GM21786 (cell line): Measurements from ENCODE around the gene MPHOSPH9.
"Not testable (repeated sequence)": the region's sequence is repeated elsewhere in the genome, so short reads cannot be mapped to it uniquely, and the experiment has no call there.

ENCODE experiments used
- ATAC-seq: cut with Tn5 transposase; IDR thresholded peaks from one replicate; pipeline ENCODE4 v1.9.1; 2021; ENCODE audit not compliant: unreplicated experiment

MPHOSPH9 gene

DNA sequence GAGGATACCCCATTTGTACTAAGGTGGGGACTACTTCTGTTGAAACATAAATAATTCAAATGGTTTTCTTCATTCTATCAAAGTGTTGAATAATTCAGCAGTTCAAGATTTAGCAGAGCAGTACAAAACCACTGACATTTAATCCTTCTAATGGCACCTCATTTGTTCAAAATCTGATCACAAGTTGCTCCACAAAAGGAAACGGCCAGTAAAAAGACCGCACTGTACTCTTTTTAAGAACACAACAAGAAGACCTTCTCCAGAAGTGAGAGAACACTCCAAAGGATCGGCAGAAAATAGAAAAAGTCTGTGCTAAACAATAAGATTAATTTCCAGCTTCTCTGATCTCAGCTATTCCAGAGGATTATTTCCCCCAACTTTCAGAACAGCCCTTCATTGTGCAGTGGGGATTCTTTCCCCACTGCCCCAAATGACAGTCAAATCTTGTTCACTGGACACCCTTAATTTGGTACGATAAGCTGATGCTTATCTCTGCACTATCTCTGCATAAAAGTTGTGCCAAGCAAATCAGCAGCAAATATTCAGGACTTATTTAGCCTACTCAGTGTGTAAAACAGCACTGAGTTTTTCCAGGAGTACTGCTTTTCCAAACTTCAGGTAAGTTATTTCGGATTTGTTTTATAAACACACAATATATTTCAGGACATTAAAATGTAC lies 5.2 kb downstream of the MPHOSPH9 start:
- no peak for ATAC-seq

DNA sequence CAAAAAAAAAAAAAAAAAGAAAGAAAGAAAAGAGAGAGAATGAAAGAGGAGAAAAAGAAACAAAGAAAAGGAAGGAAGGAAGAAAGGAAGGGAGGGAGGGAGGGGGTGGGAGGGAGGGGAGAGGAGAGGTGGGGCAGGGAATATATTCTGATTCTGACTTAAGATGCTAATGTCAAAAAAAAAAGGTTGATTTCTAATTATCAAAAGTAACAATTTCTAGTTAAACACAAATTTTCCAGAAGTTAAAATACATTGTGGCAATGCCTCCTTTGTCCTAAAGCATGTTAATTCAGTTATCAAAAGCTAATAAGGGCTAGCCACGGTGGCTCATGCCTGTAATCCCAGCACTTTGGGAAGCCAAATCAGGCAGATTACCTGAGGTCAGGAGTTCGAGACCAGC lies 7.5 kb downstream of the MPHOSPH9 start:
- ATAC-seq = no peak

DNA sequence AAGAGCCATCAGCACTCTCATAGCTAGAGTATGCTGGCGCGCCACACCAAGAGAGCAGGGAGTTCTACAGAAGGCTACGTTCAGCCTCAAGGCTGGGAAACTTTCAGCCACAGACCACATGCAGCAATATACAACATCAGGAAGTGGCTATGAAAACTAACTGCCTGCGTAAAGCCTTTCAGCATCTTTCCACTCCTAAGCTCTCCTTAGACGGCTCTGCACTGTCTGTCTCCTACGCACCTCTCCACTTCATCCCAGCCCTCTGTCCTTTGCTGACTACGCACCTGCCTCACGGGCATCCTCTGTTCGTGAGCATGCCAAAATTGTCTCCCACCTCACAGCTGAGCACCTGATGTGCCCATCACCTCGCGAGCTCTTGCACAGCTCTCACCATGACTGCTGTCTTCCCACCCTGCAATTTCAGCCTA lies 9.7 kb downstream of the MPHOSPH9 start:
- ATAC-seq = no peak

DNA sequence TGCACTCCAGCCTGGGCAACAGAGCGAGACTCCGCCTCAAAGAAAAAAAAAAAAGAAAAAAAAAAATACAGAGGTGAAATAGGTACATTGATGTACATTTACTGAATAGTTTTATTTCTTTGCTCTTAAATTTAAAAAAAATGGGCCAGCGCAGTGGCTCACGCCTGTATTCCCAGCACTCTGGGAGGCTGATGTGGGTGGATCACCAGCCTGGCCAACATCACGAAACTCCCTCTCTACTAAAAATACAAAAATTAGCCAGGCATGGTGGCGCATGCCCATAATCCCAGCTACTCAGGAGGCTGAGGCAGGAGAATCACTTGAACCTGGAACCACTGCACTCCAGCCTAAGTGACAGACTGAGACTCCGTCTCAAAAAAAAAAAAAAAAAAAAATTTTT lies 25.1 kb downstream of the MPHOSPH9 start:
- ATAC-seq = not testable (repeated sequence)

DNA sequence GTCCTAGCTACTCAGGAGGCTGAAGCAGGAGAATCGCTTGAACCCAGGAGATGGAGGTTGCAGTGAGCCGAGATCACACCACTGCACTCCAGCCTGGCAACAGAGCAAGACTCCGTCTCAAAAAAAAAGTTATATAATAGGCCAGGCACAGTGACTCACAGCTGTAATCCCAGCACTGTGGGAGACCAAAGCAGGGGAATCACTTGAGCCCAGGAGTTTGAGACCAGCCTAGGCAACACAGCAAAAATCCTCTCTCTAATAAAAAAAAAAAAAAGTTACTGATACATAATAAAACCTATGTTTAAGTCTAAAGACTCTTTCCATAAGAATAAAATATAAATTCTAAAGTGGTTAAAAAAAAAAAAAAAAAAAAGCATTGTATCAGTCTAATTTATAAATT lies 26.1 kb downstream of the MPHOSPH9 start:
- ATAC-seq = not testable (repeated sequence)

DNA sequence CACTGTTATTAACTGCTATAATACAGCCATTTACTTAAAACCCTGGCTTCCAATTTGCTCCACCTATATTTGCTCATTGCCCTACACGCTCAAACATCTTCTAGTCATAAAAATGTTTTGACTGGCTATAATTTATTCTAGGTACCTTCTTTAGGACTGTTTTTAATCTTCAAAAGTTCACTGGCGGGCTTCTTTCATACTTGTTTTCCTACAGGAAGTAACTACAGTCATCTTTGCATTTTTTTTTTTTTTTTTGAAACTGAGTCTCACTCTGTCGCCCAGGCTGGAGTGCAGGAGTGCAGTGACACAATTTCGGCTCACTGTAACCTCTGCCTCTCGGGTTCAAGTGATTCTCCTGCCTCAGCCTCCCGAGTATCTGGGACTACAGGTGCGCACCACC lies 32.5 kb downstream of the MPHOSPH9 start:
- no peak for ATAC-seq

DNA sequence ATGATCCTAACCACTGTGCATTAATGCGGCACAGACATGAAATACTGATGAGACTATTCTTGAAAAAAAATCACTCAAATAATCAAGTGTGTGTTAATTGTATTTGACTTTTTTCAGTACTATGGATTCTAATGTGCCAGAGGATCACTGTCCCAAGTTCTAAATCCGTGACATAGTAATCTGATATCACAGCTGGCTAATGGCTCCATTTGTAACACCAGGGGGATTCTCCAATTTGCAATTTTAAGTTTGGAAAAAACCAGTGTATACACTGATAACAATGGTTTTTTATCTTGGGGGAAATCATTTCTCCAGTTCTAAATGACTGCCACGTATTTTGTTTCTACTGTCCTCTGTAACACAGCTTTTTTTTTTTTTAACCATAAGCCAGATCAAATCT lies 33.0 kb downstream of the MPHOSPH9 start:
- ATAC-seq = no peak

DNA sequence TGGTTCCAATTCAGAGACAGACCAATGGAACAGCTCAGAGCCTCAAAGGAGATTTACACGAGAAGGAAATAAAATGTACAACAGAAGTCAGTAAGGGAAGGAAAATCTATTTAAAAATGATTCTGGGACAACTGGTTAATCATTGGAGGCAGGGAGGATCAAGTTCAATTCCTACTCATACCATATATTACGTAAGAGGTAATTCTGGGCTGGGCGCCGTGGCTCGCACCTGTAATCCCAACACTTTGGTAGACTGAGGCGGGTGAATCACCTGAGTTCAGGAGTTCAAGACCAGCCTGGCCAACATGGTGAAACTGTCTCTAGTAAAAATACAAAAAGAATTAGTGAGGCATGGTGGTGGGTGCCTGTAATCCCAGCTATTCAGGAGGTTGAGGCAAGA lies 45.3 kb downstream of the MPHOSPH9 start:
- no peak for ATAC-seq

DNA sequence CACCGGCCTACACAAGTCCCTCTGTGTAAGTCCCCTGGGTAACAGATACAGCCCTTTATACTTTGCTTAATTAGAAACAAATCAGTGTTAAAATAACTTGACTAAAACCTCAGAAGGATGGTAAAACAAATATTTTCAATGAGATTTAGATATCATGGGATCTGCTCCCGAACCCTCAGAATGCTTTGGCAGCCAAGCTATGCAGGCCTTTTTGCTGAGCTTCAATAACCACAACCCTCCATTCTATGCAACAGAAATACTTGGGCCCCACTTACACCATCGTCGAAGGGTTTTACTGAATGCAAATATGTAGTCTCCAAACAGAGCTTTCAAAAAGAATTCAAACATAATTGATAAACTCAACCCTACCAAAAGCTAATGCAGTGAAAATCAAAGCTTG lies 52.8 kb downstream of the MPHOSPH9 start:
- ATAC-seq = no peak

DNA sequence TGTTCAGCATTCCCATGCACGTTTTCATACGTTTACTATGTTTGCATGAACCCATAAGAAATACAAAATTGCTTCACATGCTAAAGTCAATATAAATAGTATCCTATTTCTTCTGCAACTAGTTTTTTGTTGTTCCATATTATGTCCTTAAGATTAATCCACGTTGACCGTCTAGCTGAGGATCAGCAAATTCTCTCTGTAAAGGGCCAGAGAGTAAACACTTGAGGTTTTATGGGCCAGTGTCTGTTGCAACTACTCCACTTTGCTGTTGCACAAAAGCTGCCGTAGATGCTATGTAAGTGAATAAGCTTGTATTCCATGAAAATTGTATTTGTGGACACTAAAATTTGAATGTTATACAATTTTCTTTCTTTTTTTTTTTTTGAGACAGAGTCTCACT lies 61.0 kb downstream of the MPHOSPH9 start:
- no peak for ATAC-seq

DNA sequence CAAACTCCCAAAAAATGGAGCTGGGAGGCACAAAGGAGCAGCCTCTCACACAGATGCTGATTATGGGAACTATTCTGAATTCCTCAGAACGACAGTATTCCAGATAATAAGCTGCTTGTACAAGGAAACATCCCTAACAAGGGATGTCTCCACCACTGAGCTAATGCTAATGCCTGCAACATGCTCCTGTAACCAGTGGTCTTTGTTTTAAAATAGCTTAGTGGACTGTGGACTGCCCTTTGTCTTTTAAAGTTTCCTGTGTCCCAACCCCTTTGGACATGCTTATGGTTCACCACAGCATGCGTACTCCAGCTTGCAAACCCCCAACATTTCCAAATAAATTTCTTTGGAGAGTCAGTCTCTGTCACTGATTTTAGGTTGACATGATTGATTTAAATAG lies 65.6 kb downstream of the MPHOSPH9 start:
- ATAC-seq = no peak

DNA sequence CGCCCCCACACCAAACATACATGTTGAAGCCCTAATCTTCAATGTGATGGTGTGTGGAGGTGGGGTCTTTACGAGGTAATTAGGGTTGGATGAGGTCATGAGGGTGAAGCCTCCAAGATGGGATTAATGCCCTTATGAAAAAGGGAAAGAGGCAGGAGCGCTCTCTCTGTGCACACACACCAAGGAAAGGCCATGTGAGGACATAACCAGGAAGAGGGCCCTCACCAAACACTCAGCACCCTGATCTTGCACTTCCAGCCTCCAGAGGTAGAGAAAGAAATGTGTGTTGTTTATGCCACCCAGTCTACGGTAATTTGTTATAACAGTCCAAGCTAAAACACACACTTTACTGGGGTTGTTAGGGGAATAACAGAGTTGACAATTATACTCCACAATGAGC lies 67.4 kb downstream of the MPHOSPH9 start:
- ATAC-seq = no peak

DNA sequence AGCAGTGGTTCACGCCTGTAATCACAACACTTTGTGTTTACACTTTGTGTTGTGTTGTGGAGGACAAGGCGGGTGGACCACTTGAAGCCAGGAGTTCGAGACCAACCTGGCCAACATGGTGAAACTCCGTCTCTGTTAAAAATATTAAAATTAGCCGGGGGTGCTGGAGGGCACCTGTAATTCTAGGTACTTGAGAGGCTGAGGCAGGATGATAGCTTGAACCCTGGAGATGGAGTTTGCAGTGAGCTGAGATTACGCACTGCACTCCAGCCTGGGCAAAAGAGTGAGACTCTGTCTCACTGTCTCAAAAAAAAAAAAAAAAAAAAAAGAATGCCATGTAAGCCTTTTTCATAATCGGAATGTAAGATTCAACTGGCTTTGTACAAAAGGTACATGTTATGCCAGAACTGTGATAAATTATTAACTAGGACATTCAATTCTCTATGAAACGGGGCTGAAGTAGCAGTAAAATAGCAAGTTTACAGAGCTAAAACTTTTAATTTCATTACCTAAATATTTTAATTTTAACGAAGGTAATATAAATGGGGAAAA lies 68.2 kb downstream of the MPHOSPH9 start:
- ATAC-seq = no peak

DNA sequence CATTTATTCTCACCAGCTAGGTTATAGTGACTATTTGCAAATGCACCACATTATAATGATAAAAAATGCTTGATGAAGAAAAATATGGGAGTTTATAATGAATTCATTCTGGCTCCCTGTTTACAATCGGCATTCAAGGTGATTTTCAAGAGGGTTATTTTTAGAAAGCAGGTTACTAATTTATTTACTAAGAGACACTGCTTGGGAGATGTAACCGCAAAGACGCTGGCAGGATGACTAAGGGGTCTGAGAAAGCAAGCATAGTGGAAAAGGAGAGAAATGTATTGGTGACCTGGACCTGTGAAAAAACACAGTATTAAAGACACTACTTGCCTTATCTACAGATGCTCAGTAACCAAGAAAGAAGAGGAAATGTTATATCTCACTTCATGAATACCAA lies 68.7 kb downstream of the MPHOSPH9 start:
- ATAC-seq = no peak

DNA sequence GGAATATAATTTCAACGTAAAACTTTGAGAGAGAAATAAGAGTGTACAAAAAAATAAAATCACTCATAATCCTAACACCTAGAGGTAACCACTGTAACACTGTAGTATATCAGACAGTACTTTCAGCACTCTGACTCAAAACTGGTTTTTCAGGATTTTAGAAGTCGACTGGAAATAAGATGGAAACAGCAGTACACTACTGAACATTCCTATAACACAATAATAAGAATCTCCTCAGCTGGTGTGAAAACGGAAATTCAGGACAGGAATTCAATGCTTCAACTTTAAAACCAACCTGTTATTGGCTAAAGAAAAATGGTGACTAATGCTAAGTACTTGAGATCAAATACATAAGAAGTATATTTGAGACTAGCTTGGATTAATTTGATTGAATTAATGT lies 69.7 kb downstream of the MPHOSPH9 start:
- no peak for ATAC-seq

DNA sequence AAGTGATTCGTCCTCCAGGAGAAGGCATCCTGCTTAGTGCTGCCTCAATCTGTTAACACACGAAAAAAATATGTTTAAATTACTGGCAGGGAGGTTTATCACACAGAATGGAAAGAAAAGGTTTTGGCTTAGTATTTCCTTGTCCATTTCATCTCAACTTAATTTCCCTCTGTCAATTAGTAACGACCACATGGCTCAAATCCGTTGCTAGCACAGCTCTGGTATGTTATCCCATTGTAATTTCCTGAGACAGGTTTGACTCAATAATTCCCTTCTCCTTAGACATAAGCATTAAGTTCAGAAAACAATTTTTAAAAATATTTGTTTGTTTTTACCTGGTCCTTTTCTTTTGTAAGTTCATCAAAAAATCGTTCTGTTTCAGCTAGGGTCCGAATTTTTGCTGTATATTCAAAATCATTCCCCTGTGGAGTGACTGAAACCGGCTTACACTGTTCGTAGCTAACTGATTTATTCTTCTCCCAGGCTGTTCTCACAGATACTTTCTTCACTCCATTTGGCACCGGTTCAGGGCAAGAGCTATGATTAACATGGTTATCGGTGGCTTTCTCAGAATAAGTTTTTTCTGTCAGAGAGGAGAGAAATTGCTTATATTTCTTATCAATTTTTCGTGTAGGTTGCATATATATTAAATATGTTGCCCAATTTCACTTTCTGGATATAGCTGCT lies 72.0 kb downstream of the MPHOSPH9 start:
- ATAC-seq = no peak

DNA sequence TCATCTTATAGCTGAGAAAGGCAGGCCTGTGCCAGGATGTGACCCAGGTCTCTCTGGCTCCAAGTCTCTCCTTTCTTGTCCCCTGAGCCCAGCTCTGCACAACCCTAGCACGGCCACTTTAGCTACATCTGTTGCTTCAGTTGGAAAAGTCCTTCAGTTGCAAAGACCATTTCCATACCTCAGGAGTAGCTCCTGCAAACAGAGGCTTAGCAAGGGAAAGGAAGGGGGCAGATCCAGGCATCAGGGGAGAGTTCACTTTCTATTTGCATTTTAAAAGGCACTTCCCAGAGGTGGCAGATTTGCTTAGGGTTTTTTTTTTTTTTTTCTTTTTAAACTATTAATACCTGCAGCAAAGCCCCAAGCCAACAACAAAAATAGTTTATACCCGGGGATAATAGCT lies 79.0 kb downstream of the MPHOSPH9 start:
- no peak for ATAC-seq

DNA sequence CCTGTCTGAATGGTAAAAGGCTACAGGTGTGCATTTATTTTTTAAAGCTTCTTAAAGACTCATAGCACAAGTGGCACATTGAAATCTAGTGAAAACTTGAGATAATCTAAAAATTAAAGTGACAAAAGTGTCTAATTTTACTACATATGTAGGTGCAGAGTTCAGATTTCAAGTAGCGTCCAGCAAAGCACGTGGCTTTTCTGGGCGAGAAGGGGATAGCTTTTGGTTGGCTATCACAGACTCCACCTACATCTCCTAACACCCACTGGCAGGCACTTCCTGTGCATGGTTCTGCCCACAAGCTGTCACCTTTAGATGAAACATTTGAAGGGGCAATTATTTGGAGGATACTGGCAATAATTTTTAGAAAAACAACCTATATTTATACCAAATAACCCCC lies 80.1 kb downstream of the MPHOSPH9 start:
- no peak for ATAC-seq

DNA sequence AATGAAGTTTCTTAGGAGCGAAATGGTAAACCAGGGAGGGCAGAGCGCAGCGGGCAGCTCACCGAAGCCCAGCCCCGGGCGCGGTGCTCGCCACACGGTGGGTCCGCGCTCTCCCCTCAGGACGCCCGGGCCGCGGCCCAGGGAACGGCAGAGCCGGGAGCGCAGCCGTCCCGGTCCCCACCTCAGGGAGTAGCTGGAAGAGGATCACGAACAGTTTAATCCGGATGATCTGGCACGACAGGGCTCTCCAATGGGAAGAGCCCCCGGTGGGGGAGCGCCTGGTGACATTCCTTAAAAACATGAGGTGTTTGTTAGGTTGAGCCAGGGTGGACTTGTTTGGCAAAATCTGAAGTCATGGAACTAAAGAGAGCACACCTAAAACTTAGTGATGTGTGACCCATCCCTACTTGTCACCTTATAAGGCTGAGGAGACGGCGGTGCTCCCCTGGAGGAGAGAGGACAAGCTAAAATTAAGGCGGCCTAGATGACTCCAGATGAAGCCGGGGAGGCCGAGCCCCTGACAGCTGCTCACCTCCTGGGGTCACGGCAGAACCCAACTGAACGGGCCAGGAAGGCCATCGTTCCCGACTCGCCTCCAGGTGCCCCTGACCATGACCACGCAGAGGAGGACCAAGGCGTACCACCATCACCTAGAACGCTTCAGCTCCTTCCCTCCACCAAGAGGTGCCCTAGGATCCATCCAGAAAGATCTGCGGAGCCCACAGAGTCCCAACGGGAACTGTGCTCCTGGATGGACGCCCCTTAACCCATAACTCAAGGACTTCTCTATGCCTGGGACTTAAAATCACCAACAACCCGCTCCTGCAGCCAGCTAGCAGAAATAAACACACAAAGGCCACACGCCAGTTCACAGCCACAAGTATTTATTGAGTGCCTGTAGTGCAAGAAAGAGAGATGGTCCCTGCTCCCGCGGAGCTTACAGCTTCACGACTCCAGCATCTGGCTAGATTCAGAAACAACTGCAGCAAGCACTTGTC lies 81.2 kb downstream of the MPHOSPH9 start:
- ATAC-seq = no peak

DNA sequence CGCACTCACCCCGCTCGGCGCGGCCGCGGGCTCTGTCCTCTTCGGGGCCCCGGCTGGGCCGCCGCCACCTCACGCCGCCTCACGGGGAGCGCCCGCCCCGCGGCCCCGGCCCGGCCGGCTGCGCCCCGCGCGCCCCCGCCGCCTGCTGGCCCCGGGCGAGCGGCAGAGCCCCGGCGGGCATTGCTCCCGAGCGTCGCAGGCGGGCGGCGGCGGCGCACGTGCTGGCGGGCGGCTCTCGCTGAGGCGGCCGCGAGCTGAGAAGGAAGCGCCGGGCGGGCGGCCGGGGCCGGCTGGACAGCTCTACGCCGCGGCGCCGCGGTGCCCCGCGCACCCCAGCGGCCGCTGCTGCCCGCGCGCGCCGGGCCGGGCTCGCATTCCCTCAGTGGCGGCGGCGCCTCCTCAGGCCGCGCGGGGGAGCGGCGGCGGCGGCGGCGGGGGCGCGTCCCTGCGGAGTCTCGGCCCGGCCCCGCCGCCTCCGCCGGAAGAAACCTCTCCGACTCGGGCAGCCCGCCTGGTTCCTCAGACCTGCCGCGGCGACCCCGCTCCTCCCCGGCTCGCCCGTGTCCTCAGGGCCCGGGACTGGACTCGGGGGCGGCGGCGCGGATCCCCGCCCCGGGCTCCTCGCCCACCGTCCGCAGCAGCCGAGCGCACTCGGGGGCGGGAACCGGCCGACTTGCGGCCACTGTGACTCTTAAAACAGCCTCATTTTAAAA lies 82.0 kb downstream of the MPHOSPH9 start, which contains the start of gene PITPNM2:
TSS of gene PITPNM2 (minus strand) at position 347 of the 713 bp plus-strand sequence. CDS start 116,500 bp downstream, outside the sequence.
- peak; percentile 44 for ATAC-seq
